Fibroblast of gingiva (primary cell): Measurements from ENCODE around the gene ASB10.

ENCODE experiments used
- DNase-seq: peaks from one replicate; pipeline ENCODE4 v3.0.0-alpha.2; 2011; ENCODE audit warnings: low read depth

The ASB10 gene, protein sequence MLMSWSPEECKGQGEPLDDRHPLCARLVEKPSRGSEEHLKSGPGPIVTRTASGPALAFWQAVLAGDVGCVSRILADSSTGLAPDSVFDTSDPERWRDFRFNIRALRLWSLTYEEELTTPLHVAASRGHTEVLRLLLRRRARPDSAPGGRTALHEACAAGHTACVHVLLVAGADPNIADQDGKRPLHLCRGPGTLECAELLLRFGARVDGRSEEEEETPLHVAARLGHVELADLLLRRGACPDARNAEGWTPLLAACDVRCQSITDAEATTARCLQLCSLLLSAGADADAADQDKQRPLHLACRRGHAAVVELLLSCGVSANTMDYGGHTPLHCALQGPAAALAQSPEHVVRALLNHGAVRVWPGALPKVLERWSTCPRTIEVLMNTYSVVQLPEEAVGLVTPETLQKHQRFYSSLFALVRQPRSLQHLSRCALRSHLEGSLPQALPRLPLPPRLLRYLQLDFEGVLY

DNA sequence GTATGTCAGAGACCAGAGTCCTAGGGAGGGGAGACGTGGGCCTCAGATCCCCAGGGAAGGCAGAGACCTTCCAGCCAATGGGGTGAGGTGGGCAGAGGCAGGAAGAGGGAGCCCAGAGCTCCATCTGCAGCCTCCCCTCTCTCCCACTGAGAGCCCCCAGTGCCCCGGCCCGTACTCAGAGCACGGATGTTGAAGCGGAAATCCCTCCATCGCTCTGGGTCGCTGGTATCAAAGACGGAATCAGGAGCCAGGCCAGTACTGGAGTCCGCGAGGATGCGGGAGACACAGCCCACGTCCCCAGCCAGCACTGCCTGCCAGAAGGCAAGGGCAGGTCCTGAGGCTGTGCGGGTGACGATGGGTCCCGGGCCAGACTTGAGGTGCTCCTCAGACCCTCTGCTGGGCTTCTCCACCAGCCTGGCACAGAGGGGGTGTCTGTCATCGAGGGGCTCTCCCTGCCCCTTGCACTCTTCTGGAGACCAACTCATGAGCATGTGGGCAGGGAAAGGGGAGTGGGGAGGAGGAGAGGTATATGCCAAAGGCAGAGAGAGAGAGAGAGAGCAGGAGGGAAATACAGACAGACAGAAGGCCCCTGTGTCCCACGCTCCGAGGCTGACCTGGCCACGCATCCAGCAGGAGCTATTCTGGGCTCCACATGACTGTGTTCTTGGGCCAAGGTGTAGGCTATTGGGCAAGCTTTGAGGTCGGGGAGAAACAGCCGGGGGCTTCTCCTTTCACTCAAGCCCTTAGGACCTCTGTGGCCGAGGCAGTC lies at the start of gene ASB10:
Gene ASB10, minus strand, starts transcription at position 611 of the 769 bp plus-strand sequence. Its CDS starts 120 bp downstream, at position 491.
- DNase-seq = no peak

GRCh38 chr7:151236406-151236805 lies 49.4 kb upstream of the ASB10 start:
- no peak for DNase-seq

DNA sequence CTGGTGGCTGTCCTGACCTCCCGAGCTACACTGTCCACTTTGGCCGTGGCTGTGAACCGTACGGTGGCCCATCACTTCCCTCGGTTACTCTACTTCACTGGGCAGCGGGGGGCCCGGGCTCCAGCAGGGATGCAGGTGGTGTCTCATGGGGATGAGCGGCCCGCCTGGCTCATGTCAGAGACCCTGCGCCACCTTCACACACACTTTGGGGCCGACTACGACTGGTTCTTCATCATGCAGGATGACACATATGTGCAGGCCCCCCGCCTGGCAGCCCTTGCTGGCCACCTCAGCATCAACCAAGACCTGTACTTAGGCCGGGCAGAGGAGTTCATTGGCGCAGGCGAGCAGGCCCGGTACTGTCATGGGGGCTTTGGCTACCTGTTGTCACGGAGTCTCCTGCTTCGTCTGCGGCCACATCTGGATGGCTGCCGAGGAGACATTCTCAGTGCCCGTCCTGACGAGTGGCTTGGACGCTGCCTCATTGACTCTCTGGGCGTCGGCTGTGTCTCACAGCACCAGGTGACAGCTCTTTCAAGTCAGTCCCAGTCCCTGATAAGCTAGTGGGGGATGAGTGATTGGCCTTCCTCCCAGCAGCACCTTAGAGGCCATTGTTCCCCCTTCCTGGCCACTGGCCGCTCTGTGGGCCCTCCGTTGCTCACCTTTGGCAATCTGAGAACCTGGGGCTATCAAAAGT lies 48.2 kb upstream of the ASB10 start:
- DNase-seq = no peak

DNA sequence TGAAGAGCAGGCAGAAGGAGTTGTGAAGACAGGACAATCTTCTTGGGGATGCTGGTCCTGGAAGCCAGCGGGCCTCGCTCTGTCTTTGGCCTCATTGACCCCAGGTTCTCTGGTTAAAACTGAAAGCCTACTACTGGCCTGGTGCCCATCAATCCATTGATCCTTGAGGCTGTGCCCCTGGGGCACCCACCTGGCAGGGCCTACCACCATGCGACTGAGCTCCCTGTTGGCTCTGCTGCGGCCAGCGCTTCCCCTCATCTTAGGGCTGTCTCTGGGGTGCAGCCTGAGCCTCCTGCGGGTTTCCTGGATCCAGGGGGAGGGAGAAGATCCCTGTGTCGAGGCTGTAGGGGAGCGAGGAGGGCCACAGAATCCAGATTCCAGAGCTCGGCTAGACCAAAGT lies 46.8 kb upstream of the ASB10 start:
- no peak for DNase-seq

GRCh38 chr7:151232917-151233701 lies 46.1 kb upstream of the ASB10 start:
- DNase-seq = peak; percentile 74

DNA sequence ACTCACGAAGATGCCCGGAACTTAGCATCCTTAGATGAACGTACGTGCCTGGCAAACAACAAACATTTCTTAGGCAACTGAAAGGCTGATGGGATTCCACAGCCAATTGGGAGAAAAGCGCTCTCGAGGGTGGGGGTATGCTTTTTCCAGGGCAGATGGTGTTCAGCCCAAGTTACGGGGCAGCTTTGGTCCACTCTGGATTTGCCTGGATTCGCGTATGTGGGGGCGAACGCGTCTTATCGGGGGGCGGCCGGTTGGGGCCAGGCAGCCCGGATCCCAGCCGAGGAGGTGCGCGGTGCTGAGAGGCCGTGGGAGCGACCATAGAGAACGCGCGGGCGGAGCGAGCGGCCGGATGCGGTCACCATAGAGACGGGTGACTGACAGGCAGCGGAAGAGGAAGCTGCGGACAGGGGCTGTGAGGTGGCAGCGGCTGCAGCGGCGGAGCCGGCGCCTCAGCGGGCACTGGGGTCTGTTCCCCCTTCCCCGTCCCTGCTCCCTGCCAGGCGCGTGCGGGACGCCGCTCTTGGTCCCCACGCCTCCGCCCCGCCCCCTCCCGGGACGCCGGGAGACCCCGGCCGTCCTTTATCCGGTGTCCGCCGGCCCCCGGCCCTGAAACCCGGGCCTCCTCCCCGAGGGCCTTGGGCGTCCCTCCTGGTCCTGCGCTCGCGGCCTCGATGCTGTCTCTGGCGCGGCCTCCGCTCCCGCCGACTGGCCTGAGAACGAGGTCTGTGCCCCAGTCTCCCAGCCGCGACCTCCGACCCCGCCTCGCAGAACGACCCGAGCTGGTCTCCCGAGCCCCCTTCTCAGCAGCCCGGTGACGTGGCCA lies 45.3 kb upstream of the ASB10 start, which contains the start of gene CHPF2:
Gene CHPF2, plus strand, starts transcription at position 393 of the 826 bp plus-strand sequence. CDS start 1,529 bp downstream, outside the sequence.
- peak; percentile 85 for DNase-seq

GRCh38 chr7:151231080-151231479 lies 44.0 kb upstream of the ASB10 start:
- DNase-seq = no peak

GRCh38 chr7:151229249-151229648 lies 42.2 kb upstream of the ASB10 start:
- no peak for DNase-seq

DNA sequence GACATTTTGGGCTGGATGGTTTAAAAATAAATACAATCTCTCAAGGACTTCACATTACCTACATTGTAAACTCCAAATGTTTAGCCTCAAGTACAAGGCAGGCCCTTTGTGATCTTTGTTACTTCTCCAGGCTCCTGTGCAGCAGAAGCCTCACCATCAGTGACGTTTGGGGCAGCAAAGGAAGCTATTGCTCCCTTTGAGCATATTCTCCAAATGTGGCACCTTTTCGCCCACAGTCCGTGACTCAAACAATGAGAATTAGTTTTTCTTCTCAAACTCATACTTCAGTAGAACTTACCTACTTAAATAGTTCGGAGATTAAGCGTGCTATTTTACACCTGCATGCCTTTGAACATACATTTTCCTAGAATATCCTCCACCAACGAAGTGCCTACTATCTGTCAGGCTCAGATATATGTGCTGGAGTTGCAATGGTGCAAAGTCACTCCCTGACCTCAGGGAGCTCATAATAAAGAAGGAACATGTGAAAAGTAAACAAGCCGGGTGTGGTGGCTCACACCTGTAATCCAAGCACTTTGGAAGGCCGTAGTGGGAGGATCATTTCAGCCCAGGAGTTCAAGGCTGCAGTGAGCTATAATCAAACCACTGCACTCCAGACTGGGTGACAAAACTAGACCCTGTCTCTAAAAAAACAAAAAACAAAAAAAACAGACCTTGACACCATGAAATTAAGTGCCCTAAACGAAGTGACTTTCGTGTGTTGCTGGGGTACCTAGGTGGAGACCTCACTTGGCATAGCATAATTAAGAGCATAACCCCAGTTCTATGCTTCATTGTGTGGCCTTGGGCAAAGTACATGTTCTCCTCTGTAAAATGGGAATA lies 41.2 kb upstream of the ASB10 start:
- DNase-seq = no peak

DNA sequence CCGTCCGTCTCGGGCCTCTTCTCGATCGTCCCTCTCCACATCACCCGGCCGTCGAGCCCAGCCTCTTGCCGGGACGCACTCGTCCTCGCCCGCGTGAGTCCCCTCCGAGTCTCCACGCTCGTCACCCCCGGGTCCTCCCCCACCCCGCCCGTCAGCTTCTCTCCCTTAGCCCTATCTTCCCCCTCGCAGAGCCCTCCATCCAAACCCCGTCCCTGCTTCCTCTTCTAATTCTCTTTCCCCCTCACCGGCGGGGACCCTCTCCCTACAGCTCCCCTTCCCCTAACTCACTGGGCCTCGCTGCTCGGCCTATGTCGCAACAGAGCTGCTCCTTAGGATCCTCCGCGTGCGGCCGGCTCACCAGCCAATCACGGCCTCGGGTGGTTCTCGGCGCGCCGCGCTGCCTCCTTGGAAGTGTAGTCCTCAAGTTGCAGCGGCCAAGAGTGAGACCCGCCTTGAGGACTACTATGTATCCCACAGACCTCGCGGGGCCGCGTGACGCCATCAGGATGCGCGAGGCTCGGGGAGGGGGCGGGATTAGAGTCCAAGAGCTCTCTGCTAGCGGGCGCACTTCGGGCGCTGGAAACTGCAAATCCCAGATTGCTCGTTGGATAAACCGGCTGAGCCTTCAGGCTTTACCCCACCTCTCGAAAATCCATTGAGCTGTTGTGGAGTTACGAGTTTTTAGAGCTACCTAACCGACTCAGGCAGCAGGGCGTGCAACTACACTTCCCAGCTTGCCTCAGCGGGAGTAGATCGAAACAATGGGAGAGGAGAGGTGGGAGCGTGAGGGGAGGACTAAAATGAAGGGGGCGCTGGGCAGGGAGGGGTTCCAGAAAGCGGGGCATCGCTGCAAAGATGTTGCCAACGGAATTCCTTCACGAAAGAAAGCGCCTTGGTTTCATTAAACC lies 40.1 kb upstream of the ASB10 start, which contains the start of gene ABCF2:
Gene ABCF2, minus strand, starts transcription at position 331 of the 908 bp plus-strand sequence. CDS start 747 bp downstream, outside the sequence.
- peak; percentile 99 for DNase-seq

- DNase-seq = no peak
These were observed 39.5 kb upstream of the ASB10 start for GRCh38 chr7:151226560-151226874.

- DNase-seq = peak; percentile 45
These were observed 39.0 kb upstream of the ASB10 start for GRCh38 chr7:151225948-151226510.

- DNase-seq = no peak
These were observed 36.7 kb upstream of the ASB10 start for GRCh38 chr7:151223728-151224127.

DNA sequence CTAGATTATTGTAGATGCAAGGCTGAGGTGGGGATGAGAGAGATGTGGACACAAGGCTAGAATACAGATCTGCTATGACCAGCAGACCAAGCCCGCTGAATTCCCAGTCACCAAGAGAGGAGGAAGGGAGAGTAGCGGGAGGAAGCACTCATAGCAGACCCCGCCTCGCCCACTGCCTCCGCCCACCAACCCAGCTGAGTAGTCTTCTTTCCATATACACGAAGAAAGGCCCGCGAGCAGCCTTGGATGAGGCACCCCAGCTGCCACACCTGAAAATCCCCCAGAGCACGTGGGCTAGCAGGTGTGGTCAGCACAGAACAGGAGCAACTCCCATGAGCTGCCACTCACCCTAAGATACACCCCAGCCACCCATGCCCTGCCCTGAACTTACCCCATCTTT lies 31.1 kb upstream of the ASB10 start:
- no peak for DNase-seq

- DNase-seq = no peak
These were observed 28.3 kb upstream of the ASB10 start for GRCh38 chr7:151215396-151215795.

DNA sequence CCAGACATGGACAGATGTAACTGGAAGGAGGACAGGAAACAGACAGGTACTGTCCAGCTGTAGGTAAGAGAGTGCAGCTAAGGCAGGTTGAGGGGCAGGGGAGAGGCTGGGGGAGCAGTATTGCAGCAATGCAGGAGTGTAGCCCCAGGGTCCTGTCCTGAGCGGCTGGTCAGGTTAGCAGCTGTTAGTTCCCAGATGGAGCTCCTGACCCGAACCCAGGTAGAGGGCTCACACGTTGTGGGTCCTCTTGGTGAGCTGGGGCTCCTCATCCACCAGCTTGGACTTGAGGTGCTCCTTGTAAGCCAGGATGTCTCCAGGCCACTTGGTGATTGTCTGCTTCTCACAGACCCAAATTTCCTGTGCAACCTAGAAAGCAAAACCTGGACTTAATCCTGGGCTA lies 26.8 kb upstream of the ASB10 start:
- no peak for DNase-seq

- no peak for DNase-seq
These were observed 25.6 kb upstream of the ASB10 start for GRCh38 chr7:151212626-151213025.

GRCh38 chr7:151211155-151211772 lies 24.2 kb upstream of the ASB10 start:
- DNase-seq = no peak
